ENCODE measurements around the gene RPH3AL.

Gene RPH3AL

GRCh38 chr17:178292-179065 is 174.1 kb downstream of the RPH3AL start:
- Histone ChIP-seq H3K4me1 (ENCODE audit: insufficient read depth, poor library complexity, severe bottlenecking) (no peaks in the 10 kb centered on the region), H3K4me3 (ENCODE audit: severe bottlenecking) (no peak overlapping the region), H3K9me3 (ENCODE audit: severe bottlenecking) (no peaks in the 10 kb centered on the region), H3K27ac (ENCODE audit: poor library complexity, severe bottlenecking) (no peak overlapping the region), H3K27me3 (ENCODE audit: insufficient read depth, poor library complexity, severe bottlenecking) (peaks cover 54% of the 10 kb centered on the region), H3K36me3 (ENCODE audit: low read depth) (no peaks in the 10 kb centered on the region)
- no peak for ATAC-seq (ENCODE audit: low read depth)
- TF ChIP-seq CTCF (IDR thresholded peaks at IDR 0.05; ENCODE audit: poor library complexity, severe bottlenecking) = no peak
- no peak for DNase-seq (ENCODE audit: low spot score)

- Histone ChIP-seq H3K36me3 (ENCODE audit: low read depth) (no peaks in the 10 kb centered on the region), H3K9me3 (ENCODE audit: severe bottlenecking) (no peaks in the 10 kb centered on the region), H3K27me3 (ENCODE audit: insufficient read depth, poor library complexity, severe bottlenecking) (peaks cover 47% of the 10 kb centered on the region), H3K4me1 (ENCODE audit: insufficient read depth, poor library complexity, severe bottlenecking) (no peaks in the 10 kb centered on the region), H3K27ac (ENCODE audit: poor library complexity, severe bottlenecking) (no peak overlapping the region), H3K4me3 (ENCODE audit: severe bottlenecking) (no peak overlapping the region)
- no peak for TF ChIP-seq CTCF (IDR thresholded peaks at IDR 0.05; ENCODE audit: poor library complexity, severe bottlenecking)
- ATAC-seq (ENCODE audit: low read depth) (no peak), DNase-seq (ENCODE audit: low spot score) (no peak)
Measured at GRCh38 chr17:177762-178161, 174.8 kb downstream of the RPH3AL start.

GRCh38 chr17:177155-177554 is 175.5 kb downstream of the RPH3AL start:
- H3K9me3 ChIP-seq (ENCODE audit: severe bottlenecking) = no peaks in the 10 kb centered on the region
- H3K27me3 ChIP-seq (ENCODE audit: insufficient read depth, poor library complexity, severe bottlenecking) = peaks cover 41% of the 10 kb centered on the region
- H3K4me3 ChIP-seq (ENCODE audit: severe bottlenecking) = no peak overlapping the region
- H3K36me3 ChIP-seq (ENCODE audit: low read depth) = no peaks in the 10 kb centered on the region
- no peak for TF ChIP-seq CTCF (IDR thresholded peaks at IDR 0.05; ENCODE audit: poor library complexity, severe bottlenecking)
- ATAC-seq (ENCODE audit: low read depth) (no peak), DNase-seq (ENCODE audit: low spot score) (no peak)
- H3K4me1 ChIP-seq (ENCODE audit: insufficient read depth, poor library complexity, severe bottlenecking) = no peaks in the 10 kb centered on the region
- no peak overlapping the region for H3K27ac ChIP-seq (ENCODE audit: poor library complexity, severe bottlenecking)

- Histone ChIP-seq H3K9me3 (ENCODE audit: severe bottlenecking) (no peaks in the 10 kb centered on the region), H3K27me3 (ENCODE audit: insufficient read depth, poor library complexity, severe bottlenecking) (peaks cover 10% of the 10 kb centered on the region), H3K27ac (ENCODE audit: poor library complexity, severe bottlenecking) (no peak overlapping the region), H3K4me3 (ENCODE audit: severe bottlenecking) (no peak overlapping the region), H3K36me3 (ENCODE audit: low read depth) (no peaks in the 10 kb centered on the region), H3K4me1 (ENCODE audit: insufficient read depth, poor library complexity, severe bottlenecking) (no peaks in the 10 kb centered on the region)
- TF ChIP-seq CTCF (IDR thresholded peaks at IDR 0.05; ENCODE audit: poor library complexity, severe bottlenecking) = no peak
- DNase-seq (ENCODE audit: low spot score) = no peak
- ATAC-seq (ENCODE audit: low read depth) = no peak
Measured at GRCh38 chr17:173166-173911, 179.3 kb downstream of the RPH3AL start.

- no peak for DNase-seq (ENCODE audit: low spot score)
Measured at GRCh38 chr17:172401-172800, 180.2 kb downstream of the RPH3AL start.

More at GRCh38 chr17:172401-172800, 180.2 kb downstream of the RPH3AL start:
- ATAC-seq (ENCODE audit: low read depth) = no peak
- no peaks in the 10 kb centered on the region for H3K36me3 ChIP-seq (ENCODE audit: low read depth)
- no peak overlapping the region for H3K27ac ChIP-seq (ENCODE audit: poor library complexity, severe bottlenecking)
- TF ChIP-seq CTCF (IDR thresholded peaks at IDR 0.05; ENCODE audit: poor library complexity, severe bottlenecking) = no peak
- no peak overlapping the region for H3K4me3 ChIP-seq (ENCODE audit: severe bottlenecking)
- H3K4me1 ChIP-seq (ENCODE audit: insufficient read depth, poor library complexity, severe bottlenecking) = no peaks in the 10 kb centered on the region
- H3K27me3 ChIP-seq (ENCODE audit: insufficient read depth, poor library complexity, severe bottlenecking) = peaks cover under 1% of the 10 kb centered on the region
- H3K9me3 ChIP-seq (ENCODE audit: severe bottlenecking) = no peaks in the 10 kb centered on the region
